Progenitor cell of endocrine pancreas (in vitro differentiated cells): ENCODE data around the gene BPIFA3. TPM values are rescaled to one million over a fixed set of nuclear protein-coding genes. Genes with fewer than 3 reads are reported as not detected.

Source experiments
- DNase-seq: peaks from one replicate; pipeline ENCODE4 v3.0.0; 2021; ENCODE audit warnings: low spot score; ENCODE audit not compliant: unreplicated experiment
- H3K27ac Mint-ChIP-seq: 2 replicates; pipeline ENCODE4 v1.8.0; 2021; ENCODE audit warnings: mild to moderate bottlenecking, moderate library complexity, mixed read lengths
- H3K27me3 Mint-ChIP-seq: 2 replicates; pipeline ENCODE4 v1.8.0; 2021; ENCODE audit warnings: mixed read lengths
- H3K36me3 Mint-ChIP-seq: 2 replicates; pipeline ENCODE4 v1.8.0; 2022; ENCODE audit warnings: mixed read lengths; ENCODE audit not compliant: insufficient read depth
- H3K4me1 Mint-ChIP-seq: 2 replicates; pipeline ENCODE4 v1.8.0; 2021; ENCODE audit warnings: low read depth, mixed read lengths
- H3K4me3 Mint-ChIP-seq: 2 replicates; pipeline ENCODE4 v1.8.0; 2021; ENCODE audit warnings: low read depth, mild to moderate bottlenecking, moderate library complexity, mixed read lengths
- H3K9me3 Mint-ChIP-seq: 2 replicates; pipeline ENCODE4 v1.8.0; 2021; ENCODE audit warnings: low read depth, mixed read lengths
- CTCF ChIP-seq: fragments of 200-600 bp; sonication (generic); IDR thresholded peaks from one replicate; pipeline ENCODE4 v1.5.0; 2021; ENCODE audit warnings: antibody characterized with exemption, mild to moderate bottlenecking; ENCODE audit not compliant: unreplicated experiment
- total RNA-seq: library from RNA; stranded (reverse); gene quantifications from 2 replicates; pipeline ENCODE4 v1.2.1, GENCODE V29; 2021

BPIFA3 gene
- total RNA-seq, 1 donor from 2014 or later: not detected

- H3K4me1 Mint-ChIP-seq: no peaks in the 10 kb centered on the region
- H3K4me3 Mint-ChIP-seq: no peak overlapping the region
- H3K27me3 Mint-ChIP-seq: peaks cover 8% of the 10 kb centered on the region
- TF ChIP-seq CTCF: peak; percentile 93
- DNase-seq: peak; percentile 47
- no peaks in the 10 kb centered on the region for H3K36me3 Mint-ChIP-seq
- no peak overlapping the region for H3K27ac Mint-ChIP-seq
- H3K9me3 Mint-ChIP-seq: no peaks in the 10 kb centered on the region
Observed at GRCh38 chr20:33262658-33263065, 45.5 kb downstream of the BPIFA3 start.

GRCh38 chr20:33263784-33264183, 46.6 kb downstream of the BPIFA3 start:
- no peak overlapping the region for H3K27ac Mint-ChIP-seq
- H3K9me3 Mint-ChIP-seq: no peaks in the 10 kb centered on the region
- DNase-seq: no peak
- TF ChIP-seq CTCF: no peak
- no peak overlapping the region for H3K4me3 Mint-ChIP-seq
- no peaks in the 10 kb centered on the region for H3K36me3 Mint-ChIP-seq
- H3K4me1 Mint-ChIP-seq: no peaks in the 10 kb centered on the region
- peaks cover 11% of the 10 kb centered on the region for H3K27me3 Mint-ChIP-seq

- Mint-ChIP-seq H3K4me1 (no peaks in the 10 kb centered on the region), H3K36me3 (no peaks in the 10 kb centered on the region), H3K4me3 (no peak overlapping the region), H3K27ac (no peak overlapping the region), H3K9me3 (no peaks in the 10 kb centered on the region), H3K27me3 (peaks cover 20% of the 10 kb centered on the region)
- DNase-seq: no peak
- no peak for TF ChIP-seq CTCF
Observed at GRCh38 chr20:33267701-33268100, 50.5 kb downstream of the BPIFA3 start.

- Mint-ChIP-seq H3K4me1 (peaks cover 13% of the 10 kb centered on the region), H3K27ac (no peak overlapping the region), H3K27me3 (peaks cover 19% of the 10 kb centered on the region), H3K4me3 (no peak overlapping the region), H3K9me3 (no peaks in the 10 kb centered on the region), H3K36me3 (no peaks in the 10 kb centered on the region)
- TF ChIP-seq CTCF: no peak
- DNase-seq: no peak
Observed at GRCh38 chr20:33272155-33272873, 55.2 kb downstream of the BPIFA3 start.

- H3K36me3 Mint-ChIP-seq: no peaks in the 10 kb centered on the region
- peaks cover 15% of the 10 kb centered on the region for H3K27me3 Mint-ChIP-seq
- H3K9me3 Mint-ChIP-seq: no peaks in the 10 kb centered on the region
- H3K27ac Mint-ChIP-seq: no peak overlapping the region
- H3K4me3 Mint-ChIP-seq: no peak overlapping the region
- H3K4me1 Mint-ChIP-seq: peaks cover 23% of the 10 kb centered on the region
- no peak for DNase-seq
- TF ChIP-seq CTCF: no peak
Observed at GRCh38 chr20:33273117-33273851, 56.1 kb downstream of the BPIFA3 start.
